Measurements from ENCODE around the gene KCTD11.

DNA sequence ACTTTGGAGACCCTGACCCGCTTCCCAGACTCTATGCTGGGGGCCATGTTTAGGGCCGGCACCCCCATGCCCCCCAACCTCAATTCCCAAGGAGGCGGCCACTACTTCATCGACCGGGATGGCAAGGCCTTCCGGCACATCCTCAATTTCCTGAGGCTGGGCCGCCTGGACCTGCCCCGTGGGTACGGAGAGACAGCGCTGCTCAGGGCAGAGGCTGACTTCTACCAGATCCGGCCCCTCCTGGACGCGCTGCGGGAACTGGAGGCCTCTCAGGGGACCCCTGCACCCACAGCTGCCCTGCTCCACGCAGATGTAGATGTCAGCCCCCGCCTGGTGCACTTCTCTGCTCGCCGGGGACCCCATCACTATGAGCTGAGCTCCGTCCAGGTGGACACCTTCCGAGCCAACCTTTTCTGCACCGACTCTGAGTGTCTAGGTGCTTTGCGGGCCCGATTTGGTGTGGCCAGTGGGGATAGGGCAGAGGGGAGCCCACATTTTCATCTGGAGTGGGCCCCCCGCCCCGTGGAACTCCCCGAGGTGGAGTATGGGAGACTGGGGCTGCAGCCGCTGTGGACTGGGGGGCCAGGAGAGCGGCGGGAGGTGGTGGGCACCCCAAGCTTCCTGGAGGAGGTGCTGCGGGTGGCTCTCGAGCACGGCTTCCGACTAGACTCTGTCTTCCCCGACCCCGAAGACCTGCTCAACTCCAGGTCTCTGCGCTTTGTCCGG, 1.1 kb downstream of the KCTD11 start:
- no peak for TF ChIP-seq EZH2 (IDR thresholded peaks at IDR 0.05; ENCODE audit: borderline replicate concordance, low read length)
- TF ChIP-seq, protein P1, sequence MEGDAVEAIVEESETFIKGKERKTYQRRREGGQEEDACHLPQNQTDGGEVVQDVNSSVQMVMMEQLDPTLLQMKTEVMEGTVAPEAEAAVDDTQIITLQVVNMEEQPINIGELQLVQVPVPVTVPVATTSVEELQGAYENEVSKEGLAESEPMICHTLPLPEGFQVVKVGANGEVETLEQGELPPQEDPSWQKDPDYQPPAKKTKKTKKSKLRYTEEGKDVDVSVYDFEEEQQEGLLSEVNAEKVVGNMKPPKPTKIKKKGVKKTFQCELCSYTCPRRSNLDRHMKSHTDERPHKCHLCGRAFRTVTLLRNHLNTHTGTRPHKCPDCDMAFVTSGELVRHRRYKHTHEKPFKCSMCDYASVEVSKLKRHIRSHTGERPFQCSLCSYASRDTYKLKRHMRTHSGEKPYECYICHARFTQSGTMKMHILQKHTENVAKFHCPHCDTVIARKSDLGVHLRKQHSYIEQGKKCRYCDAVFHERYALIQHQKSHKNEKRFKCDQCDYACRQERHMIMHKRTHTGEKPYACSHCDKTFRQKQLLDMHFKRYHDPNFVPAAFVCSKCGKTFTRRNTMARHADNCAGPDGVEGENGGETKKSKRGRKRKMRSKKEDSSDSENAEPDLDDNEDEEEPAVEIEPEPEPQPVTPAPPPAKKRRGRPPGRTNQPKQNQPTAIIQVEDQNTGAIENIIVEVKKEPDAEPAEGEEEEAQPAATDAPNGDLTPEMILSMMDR (IDR thresholded peaks at IDR 0.05; ENCODE audit: low read length): no peak
